COR-L47 (cell line): ENCODE measurements around the gene ACIN1.

Source experiments
- DNase-seq: peaks from one replicate; lab custom pipeline; 2025; lab: John Stamatoyannopoulos, UW

The ACIN1 gene

GRCh38 chr14:23056956-23057756, 37.8 kb downstream of the ACIN1 start, which contains the start of gene CDH24:
TSS of gene CDH24 (minus strand) at chr14:23057520. CDS start at chr14:23055733, 1,787 bp downstream.
- DNase-seq = no peak

DNA sequence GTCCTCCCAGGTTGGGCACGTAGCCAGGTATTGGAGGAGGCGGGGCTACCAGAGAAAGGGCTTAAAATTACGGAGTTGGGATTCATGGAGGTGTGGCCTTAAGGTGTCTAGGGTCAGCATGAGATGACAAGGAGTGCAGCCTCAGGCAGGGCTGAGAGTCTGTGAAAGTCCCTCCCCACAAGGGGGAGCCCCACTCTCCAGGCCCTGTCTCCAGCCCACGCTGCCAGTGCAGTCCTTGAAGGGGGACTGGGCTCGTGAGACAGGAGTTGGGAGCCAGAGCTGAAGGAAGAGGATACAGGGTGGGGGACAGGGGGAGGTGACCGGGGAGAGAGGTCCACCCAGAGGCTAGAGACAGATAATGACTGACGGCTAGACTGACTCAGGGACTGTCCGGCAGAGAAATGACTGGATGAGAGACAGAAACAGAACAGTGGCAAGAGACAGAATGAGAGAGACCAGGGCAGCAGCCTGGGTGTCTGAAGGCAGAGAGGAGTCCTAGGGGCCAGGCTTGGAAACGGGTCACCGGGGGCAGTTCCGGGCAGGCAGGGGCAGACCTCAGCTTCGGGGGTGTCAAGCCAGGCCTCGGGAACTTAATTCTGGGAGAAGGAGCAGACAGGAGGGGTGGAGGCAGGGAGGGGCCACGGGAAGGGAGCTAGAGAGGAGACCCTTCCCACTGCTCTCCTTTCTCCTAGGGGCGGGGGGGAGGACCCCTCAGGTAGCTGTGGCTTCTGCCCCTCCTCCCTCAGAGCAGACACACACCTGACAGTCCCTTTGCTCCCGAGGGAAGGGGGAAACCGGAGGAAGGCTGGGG, 38.6 kb downstream of the ACIN1 start:
- no peak for DNase-seq

GRCh38 chr14:23055621-23056144, 39.3 kb downstream of the ACIN1 start:
- DNase-seq = no peak

- no peak for DNase-seq
Measured at GRCh38 chr14:23055147-23055550, 39.8 kb downstream of the ACIN1 start.

DNA sequence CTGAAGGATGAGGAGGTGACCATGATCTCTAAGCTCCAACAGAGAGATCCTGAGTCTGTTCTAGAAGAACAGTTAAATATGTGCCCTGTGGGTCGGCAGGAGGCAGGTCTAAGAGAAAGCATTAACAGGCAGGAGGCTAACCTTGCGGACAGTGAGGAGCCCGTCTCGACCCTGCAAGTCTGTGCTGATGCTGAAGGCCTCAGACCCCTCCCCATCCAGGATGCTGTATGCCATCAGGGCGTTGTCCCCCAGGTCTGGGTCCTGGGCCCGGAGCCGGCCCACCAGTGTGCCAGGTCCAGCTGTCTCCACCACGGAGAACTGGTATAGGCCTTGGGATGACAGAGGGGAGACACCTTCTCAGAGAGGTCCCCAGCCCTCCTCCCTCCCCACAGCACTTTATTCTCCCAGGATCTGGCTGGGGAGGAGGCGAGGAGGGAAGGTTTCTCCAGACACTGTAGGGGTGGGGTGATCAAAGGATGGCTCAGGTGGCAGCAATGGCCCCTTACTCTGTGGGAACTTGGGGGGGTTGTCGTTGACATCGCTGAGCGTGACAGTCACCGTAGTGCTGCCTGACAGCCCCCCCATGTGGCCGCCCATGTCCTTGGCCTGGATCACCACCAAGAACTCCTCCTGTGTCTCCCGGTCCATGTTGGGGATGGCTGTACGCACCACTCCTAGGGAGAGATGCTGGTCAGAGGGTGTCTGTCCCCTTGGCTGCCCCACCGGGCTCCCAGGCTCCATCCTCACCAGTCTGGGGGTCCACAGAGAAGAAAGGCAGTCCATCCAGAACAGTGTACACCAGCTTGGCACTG, 40.7 kb downstream of the ACIN1 start:
- DNase-seq = no peak

DNA sequence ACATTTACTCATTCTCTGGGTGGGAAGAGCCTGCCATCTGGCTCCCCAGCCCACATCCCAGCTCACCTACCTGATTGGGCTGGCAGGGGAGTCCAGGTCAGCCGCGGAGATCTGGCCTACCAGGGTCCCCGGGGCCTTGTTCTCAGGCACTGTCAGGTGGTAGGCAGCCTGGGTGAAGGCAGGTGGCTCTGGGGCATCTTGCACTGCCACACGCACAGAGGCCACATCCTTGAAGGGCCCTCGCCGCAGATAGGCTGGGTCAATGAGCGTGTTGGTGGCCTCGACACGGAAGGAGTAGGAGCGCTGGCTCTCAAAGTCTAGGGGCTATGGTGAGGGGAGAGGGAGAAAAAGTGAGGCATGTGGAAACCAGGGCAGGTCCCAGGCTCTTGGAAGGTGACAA, 41.5 kb downstream of the ACIN1 start:
- no peak for DNase-seq

DNA sequence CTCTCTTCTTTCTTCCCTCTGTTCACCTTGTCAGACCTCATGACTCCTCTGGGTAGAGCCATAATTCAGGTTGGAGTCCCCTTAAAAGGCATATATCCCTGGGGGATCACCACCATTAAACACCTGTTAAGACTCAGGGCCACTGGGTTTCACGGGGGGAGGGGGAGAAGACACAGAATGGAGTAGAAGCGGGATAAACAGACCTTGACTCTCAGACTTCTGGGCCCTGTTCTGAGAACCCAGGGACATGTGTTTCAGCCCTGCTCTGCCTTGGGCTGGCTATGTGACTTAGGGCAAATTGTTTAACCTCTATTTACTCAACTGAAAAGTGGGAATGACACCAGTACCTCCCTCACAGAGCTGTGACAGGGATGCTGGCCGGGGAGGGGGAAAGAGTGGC, 42.3 kb downstream of the ACIN1 start:
- DNase-seq = no peak

DNA sequence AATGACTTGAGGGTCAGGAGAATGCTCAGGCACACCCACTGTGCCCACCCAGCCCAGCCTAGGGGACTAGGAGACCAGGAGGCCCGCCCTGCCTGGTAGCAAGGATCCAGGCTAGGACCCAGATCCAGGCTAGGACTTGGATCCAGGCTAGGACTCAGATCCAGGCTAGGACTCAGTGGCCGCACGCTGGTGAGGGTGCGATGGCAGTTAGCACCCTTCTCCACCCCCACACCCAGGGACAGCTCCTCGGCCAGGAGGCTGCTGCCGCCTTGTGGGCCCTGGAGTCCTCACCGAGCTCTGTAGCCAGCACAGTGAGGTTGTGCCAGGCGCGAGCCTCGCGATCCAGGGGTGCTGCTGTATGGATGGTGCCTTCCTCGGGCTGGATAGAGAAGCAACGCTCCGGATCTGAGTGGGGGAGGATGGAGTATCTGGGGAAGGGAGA, 42.7 kb downstream of the ACIN1 start:
- DNase-seq = no peak

DNA sequence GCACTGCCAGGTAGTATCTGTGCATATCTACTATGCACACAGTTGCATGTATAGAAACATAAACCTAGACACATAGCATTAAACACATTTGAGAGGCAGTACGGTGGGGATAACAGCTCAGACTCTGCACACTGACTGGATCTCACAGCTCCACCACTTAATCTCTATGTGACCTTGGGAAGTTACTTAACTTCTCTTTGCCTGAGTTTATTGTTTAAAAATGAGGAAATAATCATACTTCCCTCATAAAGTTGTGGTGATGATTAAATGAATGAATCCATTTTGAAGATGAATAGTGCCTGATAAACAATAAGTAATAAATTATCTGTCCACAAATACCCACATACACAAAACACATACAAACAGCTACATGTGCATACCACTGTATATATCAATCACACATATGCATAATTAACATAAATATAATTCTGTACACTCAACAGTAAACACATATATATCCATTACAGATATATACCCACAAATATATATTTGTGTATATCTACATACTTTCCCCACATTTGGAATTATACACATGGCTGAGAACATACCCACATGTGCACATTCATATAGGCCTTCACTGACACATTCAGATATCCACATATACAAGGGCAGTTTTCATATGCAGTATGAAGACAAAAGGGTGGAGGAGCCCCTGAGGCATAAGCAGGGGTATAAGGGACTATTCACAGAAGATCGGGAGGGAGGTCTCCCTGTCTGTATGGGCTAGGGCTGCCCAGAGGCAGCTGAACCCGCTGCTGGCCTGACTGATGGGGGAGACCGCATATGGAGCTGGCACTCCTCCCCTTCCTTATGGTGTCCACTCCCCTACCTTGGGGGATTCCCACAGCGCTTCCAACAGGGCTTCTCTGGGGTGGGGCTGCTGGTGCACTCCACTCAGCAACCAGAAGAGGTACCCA, 43.5 kb downstream of the ACIN1 start:
- DNase-seq = no peak

DNA sequence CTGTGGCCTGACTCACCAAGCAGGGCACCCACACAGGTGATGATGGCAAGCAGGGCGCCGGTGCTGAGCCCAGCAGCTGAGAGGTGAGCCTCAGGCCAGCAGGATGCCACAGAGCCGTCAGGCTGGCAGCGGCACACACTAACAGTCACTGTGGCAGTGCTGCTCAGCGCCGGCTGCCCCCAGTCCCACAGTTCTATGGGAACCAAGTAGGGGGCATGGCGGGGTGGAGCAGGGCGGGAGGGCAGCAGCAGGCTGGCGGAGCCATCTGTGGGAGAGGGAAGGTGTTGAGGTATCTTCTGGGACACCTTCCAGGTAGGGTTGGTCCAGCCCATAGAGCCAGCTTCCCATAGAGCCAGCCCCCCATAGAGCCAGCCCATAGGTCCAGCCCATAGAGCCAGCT, 45.9 kb downstream of the ACIN1 start:
- no peak for DNase-seq

DNA sequence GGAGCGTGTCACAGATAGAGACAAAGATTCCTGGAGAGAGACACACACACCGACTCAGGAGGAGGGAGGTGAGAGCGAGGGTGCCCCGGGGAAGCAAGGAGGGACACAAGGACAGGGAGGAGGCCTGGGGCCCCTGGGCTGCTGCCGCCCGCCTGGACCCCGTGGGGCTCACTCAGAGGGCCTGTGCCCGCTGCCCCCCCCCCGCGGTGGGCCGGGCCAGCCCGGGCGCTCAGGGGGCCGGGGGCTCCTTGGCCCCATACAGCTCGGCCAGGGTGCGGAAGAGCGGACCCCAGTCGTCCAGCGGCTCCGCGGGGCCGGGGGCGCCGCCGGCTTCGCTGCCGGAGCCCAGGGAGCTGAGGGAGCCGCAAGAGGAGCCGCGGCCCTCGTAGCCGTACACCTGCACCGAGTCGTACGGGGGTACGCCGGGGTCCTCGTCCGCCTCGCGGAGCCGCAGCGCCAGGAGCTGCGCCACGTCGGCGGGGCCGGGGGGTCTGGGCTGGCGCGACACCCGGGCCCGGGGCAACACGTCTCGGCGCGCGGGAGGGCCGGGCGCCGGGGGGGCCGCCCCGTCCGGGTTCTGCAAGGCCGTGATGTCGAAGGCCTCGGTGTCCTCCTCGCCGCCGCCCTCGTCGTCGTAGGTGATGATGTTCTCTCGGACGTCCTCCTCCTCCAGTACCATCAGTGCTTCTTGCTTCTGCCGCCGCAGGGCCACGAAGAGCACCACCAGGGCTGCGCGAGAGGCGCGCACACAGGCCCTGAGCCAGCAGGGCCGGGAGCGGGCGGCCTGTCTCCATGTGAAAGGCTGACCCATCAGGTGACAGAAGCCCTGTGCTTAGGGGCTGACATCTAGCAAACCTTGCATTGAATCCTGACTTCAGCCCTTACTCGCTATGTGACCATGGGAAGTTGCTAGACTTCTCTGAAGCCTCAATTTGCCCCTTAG, 46.9 kb downstream of the ACIN1 start:
- no peak for DNase-seq

DNA sequence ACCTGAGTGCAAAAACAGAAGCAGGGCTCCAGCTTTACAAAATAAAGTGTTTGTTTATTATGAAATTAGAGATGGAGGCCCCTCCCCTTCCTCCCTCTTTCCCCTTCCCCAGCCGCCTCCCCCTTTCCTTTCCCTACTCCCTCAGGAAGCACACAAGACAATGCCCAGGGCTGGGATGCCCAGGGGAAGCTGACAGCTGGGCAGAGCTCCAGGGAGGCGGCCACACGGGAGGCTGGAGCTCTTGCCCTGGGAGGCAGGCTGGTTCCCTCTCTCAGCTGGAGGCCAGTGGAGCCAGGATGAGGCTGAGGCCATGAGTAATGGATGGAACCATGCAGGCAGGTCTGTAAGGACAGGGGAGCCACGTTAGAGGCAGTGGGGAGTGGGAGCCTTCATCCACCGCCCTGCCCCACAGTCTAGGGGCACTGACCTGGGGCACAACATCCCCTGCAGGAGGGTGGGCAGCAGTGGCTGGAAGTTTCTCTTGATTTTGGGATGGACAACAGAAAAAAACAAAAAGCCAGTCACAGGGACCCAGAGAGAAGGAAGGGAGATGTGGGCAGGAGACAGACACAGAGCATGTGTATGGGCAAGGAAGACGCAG, 47.8 kb downstream of the ACIN1 start:
- no peak for DNase-seq

GRCh38 chr14:23045419-23046357, 49.2 kb downstream of the ACIN1 start:
- DNase-seq = no peak

DNA sequence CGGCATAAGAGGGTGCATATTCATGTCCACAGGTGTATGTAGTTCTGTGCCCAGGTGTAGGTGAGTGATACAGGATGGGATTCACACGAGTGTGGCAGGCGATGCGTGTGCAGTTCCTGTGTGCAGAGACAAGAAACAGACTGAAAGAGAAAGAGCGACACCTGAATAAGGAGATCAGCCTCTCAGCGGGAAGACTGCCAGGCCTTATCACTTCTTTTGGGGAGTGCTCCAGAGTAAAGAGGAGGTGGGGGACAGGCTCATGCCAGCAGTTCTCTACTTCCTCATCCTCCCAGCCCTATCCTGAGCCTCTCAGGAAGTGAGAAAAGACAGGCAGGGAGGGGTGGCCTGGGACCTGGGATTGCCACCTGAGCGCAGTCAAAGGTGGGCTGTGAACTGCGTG, 50.1 kb downstream of the ACIN1 start:
- DNase-seq = no peak

DNA sequence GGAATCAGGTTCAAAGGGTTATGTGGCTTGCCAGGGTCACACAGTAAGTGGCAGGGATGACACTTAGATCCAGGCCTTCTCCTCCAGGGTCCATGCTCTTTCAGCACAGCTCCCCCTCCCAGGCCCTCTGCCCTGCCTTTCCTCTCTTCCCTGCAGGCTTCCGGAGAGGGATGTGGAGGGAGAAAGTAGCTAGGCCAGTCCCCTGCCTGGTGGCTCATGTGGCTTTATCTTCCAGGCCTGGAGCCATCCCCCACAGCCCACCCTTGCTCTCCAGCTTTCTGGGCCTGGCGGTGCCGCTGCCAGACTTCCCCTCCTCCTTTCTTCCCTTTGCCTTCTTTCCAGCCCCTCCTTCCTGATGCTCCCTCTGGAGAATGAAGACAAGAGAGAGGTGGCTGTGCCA, 51.2 kb downstream of the ACIN1 start:
- DNase-seq = no peak

DNA sequence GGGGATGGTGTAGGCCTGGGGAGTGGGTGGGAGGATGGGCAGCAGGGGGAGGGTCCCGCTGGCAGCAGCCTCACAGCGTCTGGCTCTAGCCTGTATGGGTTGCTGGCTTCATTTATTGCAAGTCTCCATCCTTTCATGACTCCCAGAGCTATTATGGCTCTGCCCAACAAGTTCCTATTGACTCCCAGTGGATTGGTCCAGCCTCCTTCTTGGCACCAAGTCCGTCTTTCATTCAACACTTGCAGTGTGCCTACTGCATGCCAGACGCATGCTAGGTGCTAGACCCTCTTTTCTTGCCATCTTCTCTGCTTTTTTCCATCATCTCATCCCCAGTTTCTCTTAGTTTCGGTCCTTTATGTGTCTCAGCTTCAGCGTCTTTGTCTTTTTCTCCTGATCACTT, 51.8 kb downstream of the ACIN1 start:
- no peak for DNase-seq

DNA sequence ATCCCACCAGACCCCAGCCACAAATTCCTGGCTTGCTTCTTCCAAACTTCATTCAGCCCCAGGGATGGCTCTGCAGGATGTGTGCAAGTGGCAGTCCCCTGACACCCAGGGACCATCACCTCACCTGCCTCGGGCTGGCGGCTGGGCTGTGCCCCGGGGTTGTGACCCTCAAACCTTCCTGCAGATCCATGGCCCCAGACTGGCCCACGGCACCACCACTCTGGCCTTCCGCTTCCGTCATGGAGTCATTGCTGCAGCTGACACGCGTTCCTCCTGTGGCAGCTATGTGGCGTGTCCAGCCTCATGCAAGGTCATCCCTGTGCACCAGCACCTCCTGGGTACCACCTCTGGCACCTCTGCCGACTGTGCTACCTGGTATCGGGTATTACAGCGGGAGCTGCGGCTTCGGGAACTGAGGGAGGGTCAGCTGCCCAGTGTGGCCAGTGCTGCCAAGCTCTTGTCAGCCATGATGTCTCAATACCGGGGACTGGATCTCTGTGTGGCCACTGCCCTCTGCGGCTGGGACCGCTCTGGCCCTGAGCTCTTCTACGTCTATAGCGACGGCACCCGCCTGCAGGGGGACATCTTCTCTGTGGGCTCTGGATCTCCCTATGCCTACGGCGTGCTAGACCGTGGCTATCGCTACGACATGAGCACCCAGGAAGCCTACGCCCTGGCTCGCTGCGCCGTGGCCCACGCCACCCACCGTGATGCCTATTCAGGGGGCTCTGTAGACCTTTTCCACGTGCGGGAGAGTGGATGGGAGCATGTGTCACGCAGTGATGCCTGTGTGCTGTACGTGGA, 52.6 kb downstream of the ACIN1 start, which contains the start of gene PSMB11:
Gene PSMB11, plus strand, starts transcription at position 51 of the 804 bp plus-strand sequence. Its CDS starts 14 bp downstream, at position 65.
- no peak for DNase-seq
